Tibial nerve (tissue), 4 donors: ENCODE data around the gene WDR87.

Source experiments
- EP300 ChIP-seq, 2 donors: sonication (generic); formaldehyde crosslinking; IDR thresholded peaks; one replicate each; pipeline ENCODE4 v1.6.1; 2017; ENCODE audit warnings: antibody characterized with exemption in 2 of 2, mild to moderate bottlenecking in 1 of 2
- POLR2A ChIP-seq, 2 donors: fragments of 450-650 bp; IDR thresholded peaks; one replicate each; pipeline ENCODE4 v1.6.1; 2017; ENCODE audit warnings: antibody characterized with exemption in 2 of 2, mild to moderate bottlenecking in 2 of 2, moderate library complexity in 2 of 2
- TF ChIP-seq, protein P1 (sequence below), 5 experiments: fragments of 200-600 bp in 3 of 5; fragments of 450-650 bp in 2 of 5; sonication (generic) in 3 of 5; IDR thresholded peaks; one replicate each; pipeline ENCODE4 v1.5.1; 2016 to 2019; ENCODE audit warnings: antibody characterized with exemption in 5 of 5, mild to moderate bottlenecking in 3 of 5, moderate library complexity in 2 of 5

DNA sequence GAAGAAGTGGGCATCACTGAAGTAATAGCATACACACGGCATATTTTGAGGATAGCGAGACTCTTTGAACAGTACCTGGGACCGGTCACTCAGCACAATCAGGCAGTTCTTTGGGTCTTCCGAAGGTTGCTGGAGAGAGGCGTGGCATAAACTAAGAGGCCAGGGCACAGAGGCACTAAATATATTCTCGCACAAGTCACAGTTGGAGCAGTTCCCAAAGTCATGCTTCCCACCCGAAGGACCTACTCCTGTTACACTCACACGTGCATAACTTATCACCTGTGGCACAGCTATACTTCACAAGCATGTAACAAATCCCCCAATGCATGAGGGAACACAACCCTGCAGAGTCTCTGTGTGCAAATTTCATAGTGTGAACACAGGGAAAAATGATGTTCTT lies 10.2 kb downstream of the WDR87 start:
- TF ChIP-seq, protein P1, sequence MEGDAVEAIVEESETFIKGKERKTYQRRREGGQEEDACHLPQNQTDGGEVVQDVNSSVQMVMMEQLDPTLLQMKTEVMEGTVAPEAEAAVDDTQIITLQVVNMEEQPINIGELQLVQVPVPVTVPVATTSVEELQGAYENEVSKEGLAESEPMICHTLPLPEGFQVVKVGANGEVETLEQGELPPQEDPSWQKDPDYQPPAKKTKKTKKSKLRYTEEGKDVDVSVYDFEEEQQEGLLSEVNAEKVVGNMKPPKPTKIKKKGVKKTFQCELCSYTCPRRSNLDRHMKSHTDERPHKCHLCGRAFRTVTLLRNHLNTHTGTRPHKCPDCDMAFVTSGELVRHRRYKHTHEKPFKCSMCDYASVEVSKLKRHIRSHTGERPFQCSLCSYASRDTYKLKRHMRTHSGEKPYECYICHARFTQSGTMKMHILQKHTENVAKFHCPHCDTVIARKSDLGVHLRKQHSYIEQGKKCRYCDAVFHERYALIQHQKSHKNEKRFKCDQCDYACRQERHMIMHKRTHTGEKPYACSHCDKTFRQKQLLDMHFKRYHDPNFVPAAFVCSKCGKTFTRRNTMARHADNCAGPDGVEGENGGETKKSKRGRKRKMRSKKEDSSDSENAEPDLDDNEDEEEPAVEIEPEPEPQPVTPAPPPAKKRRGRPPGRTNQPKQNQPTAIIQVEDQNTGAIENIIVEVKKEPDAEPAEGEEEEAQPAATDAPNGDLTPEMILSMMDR (IDR thresholded peaks at IDR 0.05) = no peak
- no peak for TF ChIP-seq POLR2A (IDR thresholded peaks at IDR 0.05)
- no peak for TF ChIP-seq EP300 (IDR thresholded peaks at IDR 0.05)
